Measurements from ENCODE around the gene MRPL17.

Gene MRPL17

GRCh38 chr11:6646071-6646470 lies 37.1 kb downstream of the MRPL17 start:
- Histone ChIP-seq H3K27ac (peak overlapping the region; percentile 65 to 89 (median 84); a peak in 21 of 22 replicates), H3K36me3 (peaks cover 0 to 20% (median 4%) of the 10 kb centered on the region in 11 experiments; a peak in 12 of 22 replicates), H3K4me1 (peaks cover 39 to 80% (median 56%) of the 10 kb centered on the region in 10 experiments), H4K20me1 (peaks cover 0 to 8% (median 0%) of the 10 kb centered on the region in 11 experiments; a peak in 2 of 22 replicates), H3K9me3 (replicated peaks in 1 of 11) (no peaks in the 10 kb centered on the region), H3K4me3 (peak overlapping the region in 8 of 10 experiments; percentile 17 to 60 (median 42); a peak in 15 of 20 replicates), H3K4me2 (peak overlapping the region; percentile 81 to 96 (median 91)), H3K9ac (peak overlapping the region in 10 of 11 experiments; percentile 60 to 76 (median 70); a peak in 20 of 22 replicates), H3K27me3 (no peaks in the 10 kb centered on the region)
- TF ChIP-seq Cebpa-rat (IDR thresholded peaks at IDR 0.05) = no peak

- TF ChIP-seq Cebpa-rat (IDR thresholded peaks at IDR 0.05) = no peak
- H3K36me3 ChIP-seq = peaks cover 0 to 47% (median 19%) of the 10 kb centered on the region in 11 experiments; a peak in 15 of 22 replicates
- no peaks in the 10 kb centered on the region for H3K27me3 ChIP-seq
- no peak overlapping the region for H3K4me3 ChIP-seq
- peaks cover 40 to 76% (median 55%) of the 10 kb centered on the region in 10 experiments for H3K4me1 ChIP-seq
- no peak overlapping the region for H3K9ac ChIP-seq
- no peaks in the 10 kb centered on the region for H3K9me3 ChIP-seq (replicated peaks in 1 of 11)
- H3K27ac ChIP-seq = peak overlapping the region in 4 of 11 experiments; percentile 29 to 53 (median 48); a peak in 5 of 22 replicates
- H4K20me1 ChIP-seq = peaks cover 0 to 24% (median 0%) of the 10 kb centered on the region in 11 experiments; a peak in 2 of 22 replicates
- peak overlapping the region in 9 of 11 experiments; percentile 7 to 65 (median 32); a peak in 14 of 22 replicates for H3K4me2 ChIP-seq
These were observed 40.2 kb downstream of the MRPL17 start for GRCh38 chr11:6642957-6643356.

- Histone ChIP-seq H3K27me3 (no peaks in the 10 kb centered on the region), H3K27ac (peak overlapping the region in 2 of 11 experiments; percentile 5 to 35; a peak in 1 of 22 replicates), H3K36me3 (peaks cover 0 to 49% (median 20%) of the 10 kb centered on the region in 11 experiments; a peak in 15 of 22 replicates), H3K4me2 (no peak overlapping the region), H4K20me1 (peaks cover 0 to 28% (median 0%) of the 10 kb centered on the region in 11 experiments; a peak in 2 of 22 replicates), H3K4me3 (no peak overlapping the region), H3K9me3 (replicated peaks in 1 of 11) (no peaks in the 10 kb centered on the region), H3K4me1 (peaks cover 28 to 76% (median 50%) of the 10 kb centered on the region in 10 experiments), H3K9ac (no peak overlapping the region)
- TF ChIP-seq Cebpa-rat (IDR thresholded peaks at IDR 0.05) = no peak
These were observed 42.0 kb downstream of the MRPL17 start for GRCh38 chr11:6640985-6641701.

DNA sequence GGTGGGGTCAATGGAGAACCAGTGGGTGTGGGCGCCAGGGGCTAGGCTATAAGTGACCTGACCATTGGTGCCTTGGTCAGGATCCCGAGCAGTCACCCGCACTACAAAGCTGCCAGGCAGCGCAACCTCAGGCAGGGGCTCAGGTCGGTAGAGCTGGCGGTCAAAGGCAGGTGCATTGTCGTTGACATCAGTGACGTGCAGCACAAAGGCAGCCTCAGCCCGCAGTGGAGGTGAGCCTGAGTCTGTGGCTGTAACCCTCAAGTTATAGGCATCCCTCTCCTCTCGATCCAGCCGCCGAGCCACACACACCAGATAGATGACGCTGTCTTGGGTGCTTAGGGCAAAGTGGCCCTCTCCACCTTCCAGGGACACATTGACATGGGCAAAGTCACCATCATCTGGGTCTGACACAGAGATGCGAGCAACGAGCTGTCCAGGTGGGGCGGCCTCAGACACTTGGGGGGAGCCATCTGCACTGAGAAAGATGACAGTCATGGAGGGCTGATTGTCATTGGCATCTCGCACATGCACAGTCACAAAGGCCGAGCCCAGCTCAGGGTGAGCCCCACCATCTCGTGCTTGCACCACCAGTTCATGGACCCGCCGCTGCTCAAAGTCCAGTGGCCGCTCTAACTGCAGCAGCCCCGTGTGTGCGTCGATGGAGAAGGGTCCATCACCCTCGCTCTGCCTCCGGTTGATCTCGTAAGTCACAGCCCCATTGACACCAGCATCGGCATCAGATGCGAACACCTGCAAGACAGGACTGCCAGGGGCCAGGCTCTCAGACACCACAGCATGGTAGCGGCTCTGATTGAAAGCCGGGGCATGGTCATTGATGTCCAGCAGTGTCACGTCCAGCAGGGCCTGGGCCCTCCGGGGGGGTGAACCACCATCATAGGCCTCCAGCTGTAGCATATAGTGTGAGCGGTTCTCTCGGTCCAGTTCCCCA lies 42.8 kb downstream of the MRPL17 start:
- Histone ChIP-seq H3K27ac (no peak overlapping the region), H3K4me2 (peak overlapping the region in 3 of 11 experiments; percentile 6 to 31 (median 29); a peak in 2 of 22 replicates), H3K36me3 (peaks cover 0 to 49% (median 20%) of the 10 kb centered on the region in 11 experiments; a peak in 15 of 22 replicates), H3K27me3 (no peaks in the 10 kb centered on the region), H4K20me1 (peaks cover 0 to 29% (median 0%) of the 10 kb centered on the region in 11 experiments; a peak in 2 of 22 replicates), H3K9ac (no peak overlapping the region), H3K4me3 (no peak overlapping the region), H3K4me1 (peaks cover 28 to 76% (median 51%) of the 10 kb centered on the region in 10 experiments), H3K9me3 (replicated peaks in 1 of 11) (no peaks in the 10 kb centered on the region)
- no peak for TF ChIP-seq Cebpa-rat (IDR thresholded peaks at IDR 0.05)

DNA sequence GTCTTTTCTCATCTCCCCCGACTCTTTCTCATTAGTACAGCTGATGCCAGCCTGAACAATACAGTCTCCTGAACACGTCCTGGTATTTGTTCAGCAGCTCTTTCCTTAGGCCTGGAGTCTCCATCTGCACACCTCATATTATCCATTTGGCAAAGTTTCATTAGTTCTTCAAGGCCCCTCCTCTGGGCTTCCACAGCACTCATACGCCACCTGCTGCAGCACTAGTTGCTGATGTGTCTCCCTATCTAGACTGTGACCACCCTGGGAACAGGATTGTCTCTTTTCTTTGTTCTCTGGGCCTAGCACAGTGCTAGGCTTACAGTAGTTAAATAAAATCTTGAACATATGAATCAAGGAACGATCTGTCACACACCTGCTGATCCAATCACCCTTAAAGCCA lies 44.7 kb downstream of the MRPL17 start:
- Histone ChIP-seq H3K4me3 (no peak overlapping the region), H3K4me2 (peak overlapping the region in 3 of 11 experiments; percentile 31 to 42 (median 38); a peak in 6 of 22 replicates)

DNA sequence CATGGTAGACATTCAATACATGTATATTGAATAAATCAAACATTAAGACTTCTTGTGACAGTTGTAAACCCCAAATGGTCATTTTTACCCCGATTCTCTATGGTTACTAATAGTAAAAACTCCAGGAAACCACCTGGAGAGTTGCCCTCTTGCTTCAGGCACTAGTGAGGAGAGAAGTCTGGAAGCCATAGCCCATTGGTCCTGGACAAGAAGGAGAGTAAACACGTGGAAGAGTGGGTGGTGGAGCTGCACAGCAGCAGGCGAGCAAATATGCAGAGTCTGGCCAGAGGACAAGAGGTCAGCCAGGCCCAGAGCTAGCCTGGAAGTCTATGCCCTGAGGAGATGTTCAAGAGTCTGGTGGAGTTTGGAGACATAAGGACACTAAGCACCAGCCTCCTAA lies 45.3 kb downstream of the MRPL17 start:
- no peak for TF ChIP-seq Cebpa-rat (IDR thresholded peaks at IDR 0.05)
- H3K27me3 ChIP-seq = no peaks in the 10 kb centered on the region
- H4K20me1 ChIP-seq = peaks cover 0 to 29% (median 0%) of the 10 kb centered on the region in 11 experiments; a peak in 2 of 22 replicates
- H3K36me3 ChIP-seq = peaks cover 0 to 55% (median 34%) of the 10 kb centered on the region in 11 experiments; a peak in 15 of 22 replicates
- no peak overlapping the region for H3K9ac ChIP-seq
- peak overlapping the region in 1 of 11 experiments; percentile 92; a peak in 1 of 22 replicates for H3K27ac ChIP-seq
- no peak overlapping the region for H3K4me3 ChIP-seq
- H3K4me2 ChIP-seq = peak overlapping the region in 2 of 11 experiments; percentile 1 to 11; a peak in 3 of 22 replicates
- no peaks in the 10 kb centered on the region for H3K9me3 ChIP-seq (replicated peaks in 1 of 11)
- H3K4me1 ChIP-seq = peaks cover 28 to 69% (median 51%) of the 10 kb centered on the region in 10 experiments

More for the DNA sequence above, 44.7 kb downstream of the MRPL17 start:
- Histone ChIP-seq H3K9me3 (replicated peaks in 1 of 11) (no peaks in the 10 kb centered on the region), H3K36me3 (peaks cover 0 to 49% (median 28%) of the 10 kb centered on the region in 11 experiments; a peak in 15 of 22 replicates), H3K27me3 (no peaks in the 10 kb centered on the region), H3K27ac (0 out of 22 replicates have a peak overlapping the region, but pooled peaks of 1 of the 11 experiments have one; percentile 2), H4K20me1 (peaks cover 0 to 29% (median 0%) of the 10 kb centered on the region in 11 experiments; a peak in 2 of 22 replicates), H3K4me1 (peaks cover 28 to 75% (median 57%) of the 10 kb centered on the region in 10 experiments), H3K9ac (no peak overlapping the region)
- TF ChIP-seq Cebpa-rat (IDR thresholded peaks at IDR 0.05) = no peak

DNA sequence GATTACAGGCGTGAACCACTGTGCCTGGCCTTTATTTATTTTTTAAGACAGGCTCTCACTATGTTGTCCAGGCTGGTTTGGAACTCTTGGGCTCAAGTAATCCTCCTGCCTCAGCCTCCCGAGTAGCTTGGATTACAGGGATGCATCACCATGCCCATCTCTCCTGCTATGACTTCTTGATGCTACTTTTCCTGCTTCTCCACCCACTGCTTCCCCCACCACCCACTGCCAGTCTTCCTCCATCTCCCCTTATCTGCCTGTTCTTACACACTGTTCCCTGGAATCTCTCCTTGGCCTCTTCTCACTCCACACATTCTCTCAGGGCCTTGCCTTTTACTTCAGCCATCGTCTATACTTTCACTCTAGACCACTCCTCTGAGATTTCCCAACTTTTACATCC lies 46.7 kb downstream of the MRPL17 start:
- H3K36me3 ChIP-seq = peaks cover 0 to 66% (median 48%) of the 10 kb centered on the region in 11 experiments; a peak in 17 of 22 replicates
- H3K9ac ChIP-seq = peak overlapping the region in 6 of 11 experiments; percentile 62 to 80 (median 74); a peak in 9 of 22 replicates
- TF ChIP-seq Cebpa-rat (IDR thresholded peaks at IDR 0.05) = no peak
- H3K9me3 ChIP-seq (replicated peaks in 1 of 11) = no peaks in the 10 kb centered on the region
- no peak overlapping the region for H3K4me3 ChIP-seq
- H4K20me1 ChIP-seq = peaks cover 0 to 27% (median 0%) of the 10 kb centered on the region in 11 experiments; a peak in 2 of 22 replicates
- peak overlapping the region; percentile 61 to 89 (median 75); a peak in 21 of 22 replicates for H3K4me2 ChIP-seq
- no peaks in the 10 kb centered on the region for H3K27me3 ChIP-seq
- peaks cover 28 to 66% (median 48%) of the 10 kb centered on the region in 10 experiments for H3K4me1 ChIP-seq
- H3K27ac ChIP-seq = peak overlapping the region in 9 of 11 experiments; percentile 52 to 93 (median 89); a peak in 17 of 22 replicates

All from BLaER1 treated with 17β-estradiol and CSF1 and Interleukin-3, amounts not matched to agents 10 nM and 100 nM (cell line).